Measurements from ENCODE around the gene METTL9. TPM values are rescaled to one million over a fixed set of nuclear protein-coding genes. Genes with fewer than 3 reads are reported as not detected.

METTL9 gene
- total and polyA plus RNA-seq, 9 donors = 62.9 to 222 (median 87.0) TPM

DNA sequence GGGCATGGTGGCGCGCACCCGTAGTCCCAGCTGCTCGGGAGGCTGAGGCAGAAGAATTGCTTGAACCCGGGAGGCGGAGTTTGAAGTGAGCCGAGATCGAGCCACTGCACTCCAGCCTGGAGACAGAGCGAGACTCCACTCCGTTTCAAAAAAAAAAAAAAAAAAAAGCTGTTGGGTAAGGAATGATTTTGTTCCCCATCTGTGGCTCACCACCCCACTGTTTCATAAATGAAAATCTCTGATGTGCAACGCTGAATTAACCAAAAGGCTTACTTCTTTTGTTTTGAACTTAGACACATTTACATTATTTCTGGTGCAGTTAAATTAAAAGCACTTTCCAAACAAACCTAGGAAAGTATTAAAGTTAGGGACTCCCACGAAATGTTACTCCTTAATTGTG, 1.2 kb upstream of the METTL9 start:
- H3K27me3 ChIP-seq = no peaks in the 10 kb centered on the region
- no peak for DNase-seq
- no peaks in the 10 kb centered on the region for H3K36me3 ChIP-seq
- 85 to 89% (median 88%) methylated on average over 12 of the region's 12 CpGs for WGBS, 3 donors
- H3K27ac ChIP-seq = no peak overlapping the region
- no peaks in the 10 kb centered on the region for H3K9me3 ChIP-seq
- no peak for TF ChIP-seq EP300 (IDR thresholded peaks at IDR 0.05)
- TF ChIP-seq, protein P1, sequence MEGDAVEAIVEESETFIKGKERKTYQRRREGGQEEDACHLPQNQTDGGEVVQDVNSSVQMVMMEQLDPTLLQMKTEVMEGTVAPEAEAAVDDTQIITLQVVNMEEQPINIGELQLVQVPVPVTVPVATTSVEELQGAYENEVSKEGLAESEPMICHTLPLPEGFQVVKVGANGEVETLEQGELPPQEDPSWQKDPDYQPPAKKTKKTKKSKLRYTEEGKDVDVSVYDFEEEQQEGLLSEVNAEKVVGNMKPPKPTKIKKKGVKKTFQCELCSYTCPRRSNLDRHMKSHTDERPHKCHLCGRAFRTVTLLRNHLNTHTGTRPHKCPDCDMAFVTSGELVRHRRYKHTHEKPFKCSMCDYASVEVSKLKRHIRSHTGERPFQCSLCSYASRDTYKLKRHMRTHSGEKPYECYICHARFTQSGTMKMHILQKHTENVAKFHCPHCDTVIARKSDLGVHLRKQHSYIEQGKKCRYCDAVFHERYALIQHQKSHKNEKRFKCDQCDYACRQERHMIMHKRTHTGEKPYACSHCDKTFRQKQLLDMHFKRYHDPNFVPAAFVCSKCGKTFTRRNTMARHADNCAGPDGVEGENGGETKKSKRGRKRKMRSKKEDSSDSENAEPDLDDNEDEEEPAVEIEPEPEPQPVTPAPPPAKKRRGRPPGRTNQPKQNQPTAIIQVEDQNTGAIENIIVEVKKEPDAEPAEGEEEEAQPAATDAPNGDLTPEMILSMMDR (IDR thresholded peaks at IDR 0.05) = no peak
- no peak for TF ChIP-seq POLR2A (IDR thresholded peaks at IDR 0.05)
- peaks cover 5% of the 10 kb centered on the region for H3K4me1 ChIP-seq (ENCODE audit: insufficient read depth)
- peak overlapping the region; percentile 81 for H3K4me3 ChIP-seq
- intact Hi-C loops (cut with DNase I) = no loop called here

DNA sequence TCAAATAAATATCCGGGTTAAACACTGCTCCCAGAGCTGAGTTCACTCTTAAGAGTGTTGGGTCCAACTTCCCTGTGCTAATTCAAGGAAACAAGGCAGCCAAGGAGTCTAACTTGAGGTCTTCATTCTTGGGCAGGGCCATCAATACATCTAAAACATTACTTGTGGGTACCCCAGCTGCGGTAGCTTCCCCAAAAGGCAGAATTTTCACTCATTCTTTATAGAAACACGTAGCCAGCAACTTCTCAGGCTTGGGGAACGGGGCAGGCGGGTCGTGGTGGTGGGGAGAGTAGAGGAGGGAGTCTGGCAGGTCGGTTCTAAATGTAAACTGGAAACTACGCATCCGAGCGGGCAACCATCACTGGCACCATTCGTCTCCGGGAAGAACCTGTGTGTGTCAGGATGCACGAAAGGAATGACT, 666 bp upstream of the METTL9 start:
- peak overlapping the region; percentile 81 for H3K4me3 ChIP-seq
- no peak for DNase-seq

DNA sequence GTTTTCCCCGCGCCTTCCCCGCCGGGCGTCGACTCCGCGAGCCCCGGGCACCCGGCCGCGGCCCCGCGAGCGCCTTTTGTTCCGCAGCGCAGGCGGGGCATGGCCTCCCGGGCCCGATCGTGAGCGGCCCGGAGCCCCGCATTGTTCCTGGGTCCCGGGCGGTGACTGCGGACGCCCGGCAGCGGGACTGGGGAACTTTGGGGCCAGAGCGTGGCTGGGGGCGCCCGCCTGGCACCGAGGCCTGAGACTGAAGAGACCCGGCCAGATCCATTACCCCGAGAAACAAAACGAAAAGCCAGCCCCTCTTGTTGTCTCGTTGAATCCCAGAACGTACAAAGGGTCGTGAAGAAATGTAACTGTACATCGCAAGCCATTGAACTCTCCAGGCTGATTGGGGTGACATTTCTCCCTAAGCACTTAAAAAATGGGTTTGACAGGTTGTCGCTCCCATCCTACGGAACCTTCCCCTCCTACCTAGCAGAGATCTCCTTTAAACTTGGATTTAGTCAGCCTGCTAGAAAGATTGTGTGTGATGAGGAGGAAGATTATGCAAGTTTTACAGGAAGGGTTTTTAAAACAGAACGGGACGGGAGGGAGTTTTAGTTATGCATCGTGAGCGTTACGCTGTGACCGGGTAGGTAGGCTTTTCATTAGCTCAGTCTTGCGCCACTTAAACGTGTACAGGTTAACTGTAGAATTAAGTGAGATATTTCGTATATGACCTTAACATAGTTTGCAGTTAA, 825 bp downstream of the METTL9 start:
- Histone ChIP-seq H3K9me3 (no peaks in the 10 kb centered on the region), H3K4me1 (ENCODE audit: insufficient read depth) (peaks cover 5% of the 10 kb centered on the region), H3K4me3 (peak overlapping the region; percentile 81), H3K27ac (peak overlapping the region; percentile 82 to 91), H3K36me3 (no peaks in the 10 kb centered on the region), H3K27me3 (no peaks in the 10 kb centered on the region)
- DNase-seq = no peak
- intact Hi-C loops (cut with DNase I) = loop anchor here in 1 of 4 donors (10.0 kb wide), 1 partner anchor 55 kb away; the partner anchor contains the start of gene IGSF6
- no peak for TF ChIP-seq EP300 (IDR thresholded peaks at IDR 0.05)
- TF ChIP-seq POLR2A (IDR thresholded peaks at IDR 0.05) = no peak
- TF ChIP-seq, protein P1 (IDR thresholded peaks at IDR 0.05) = no peak
- WGBS, 3 donors = 0 to 1% (median 0%) methylated on average over 25 to 52 of the region's 52 CpGs

More for the DNA sequence above, 666 bp upstream of the METTL9 start:
- no peaks in the 10 kb centered on the region for H3K9me3 ChIP-seq
- WGBS, 3 donors = 2 to 4% (median 4%) methylated on average over 13 of the region's 13 CpGs
- intact Hi-C loops (cut with DNase I) = no loop called here
- H3K27me3 ChIP-seq = no peaks in the 10 kb centered on the region
- H3K4me1 ChIP-seq (ENCODE audit: insufficient read depth) = peaks cover 5% of the 10 kb centered on the region
- H3K27ac ChIP-seq = peak overlapping the region; percentile 31 to 91
- no peaks in the 10 kb centered on the region for H3K36me3 ChIP-seq
- TF ChIP-seq, protein P1 (IDR thresholded peaks at IDR 0.05) = no peak
- TF ChIP-seq POLR2A (IDR thresholded peaks at IDR 0.05) (no peak), EP300 (IDR thresholded peaks at IDR 0.05) (no peak)

DNA sequence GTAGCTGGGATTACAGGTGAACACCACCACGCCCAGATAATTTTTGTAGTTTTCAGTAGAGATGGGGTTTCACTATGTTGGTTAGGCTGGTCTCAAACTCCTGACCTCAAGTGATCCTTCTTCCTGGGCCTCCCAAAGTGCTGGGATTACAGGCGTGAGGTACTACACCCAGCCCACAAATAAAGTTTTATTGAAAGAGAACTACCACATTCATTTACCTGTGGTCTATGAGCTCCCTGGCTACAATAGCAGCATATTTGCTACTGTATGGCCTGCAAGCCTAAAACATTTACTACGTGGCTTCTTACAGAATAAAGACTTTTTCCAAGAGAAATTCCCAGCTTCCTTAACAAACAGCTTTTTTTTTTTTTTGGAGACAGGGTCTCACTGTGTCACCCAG, 3.4 kb downstream of the METTL9 start:
- no peaks in the 10 kb centered on the region for H3K27me3 ChIP-seq
- TF ChIP-seq, protein P1 (IDR thresholded peaks at IDR 0.05) = no peak
- TF ChIP-seq EP300 (IDR thresholded peaks at IDR 0.05) (no peak), POLR2A (IDR thresholded peaks at IDR 0.05) (no peak)
- intact Hi-C loops (cut with DNase I) = loop anchor here in 1 of 4 donors (10.0 kb wide), 1 partner anchor 52 kb away; the partner anchor contains the start of gene IGSF6
- no peak overlapping the region for H3K27ac ChIP-seq
- no peak overlapping the region for H3K4me3 ChIP-seq
- DNase-seq = no peak
- H3K4me1 ChIP-seq (ENCODE audit: insufficient read depth) = peaks cover 8% of the 10 kb centered on the region
- WGBS, 3 donors = 94 to 96% (median 94%) methylated on average over 3 of the region's 3 CpGs
- H3K36me3 ChIP-seq = no peaks in the 10 kb centered on the region
- no peaks in the 10 kb centered on the region for H3K9me3 ChIP-seq

Data from ovary (tissue), 9 donors.